Measurements from ENCODE around the gene SMIM17.
A peak's percentile ranks its signal among the peaks of the same experiment; 100 is the strongest.

The SMIM17 gene

GRCh38 chr19:56642711-56643459 is at the start of gene SMIM17:
SMIM17 (plus strand) TSS chr19:56643159; CDS start chr19:56645668, 2,509 bp downstream.
- peaks cover 47 to 69% of the 10 kb centered on the region in 2 donors for H3K9me3 Mint-ChIP-seq
- H3K4me3 Mint-ChIP-seq = no peak within 1 kb of the TSS
- DNase-seq = no peak

GRCh38 chr19:56594446-56594782 is 48.5 kb upstream of the SMIM17 start:
- Mint-ChIP-seq H3K9me3 (peaks cover 42 to 62% of the 10 kb centered on the region in 2 donors), H3K4me1 (peaks cover 23% of the 10 kb centered on the region), H3K4me3 (peak overlapping the region; percentile 93 to 96), H3K27me3 (no peaks in the 10 kb centered on the region), H3K27ac (peak overlapping the region; percentile 84 to 91)
- no peak for ATAC-seq
- DNase-seq = no peak

More at GRCh38 chr19:56642711-56643459, at the start of gene SMIM17:
- ATAC-seq = no peak
- no peaks in the 10 kb centered on the region for H3K4me1 Mint-ChIP-seq
- no peak within 1 kb of the TSS for H3K27ac Mint-ChIP-seq
- H3K27me3 Mint-ChIP-seq = peaks cover 11% of the 10 kb centered on the region

DNA sequence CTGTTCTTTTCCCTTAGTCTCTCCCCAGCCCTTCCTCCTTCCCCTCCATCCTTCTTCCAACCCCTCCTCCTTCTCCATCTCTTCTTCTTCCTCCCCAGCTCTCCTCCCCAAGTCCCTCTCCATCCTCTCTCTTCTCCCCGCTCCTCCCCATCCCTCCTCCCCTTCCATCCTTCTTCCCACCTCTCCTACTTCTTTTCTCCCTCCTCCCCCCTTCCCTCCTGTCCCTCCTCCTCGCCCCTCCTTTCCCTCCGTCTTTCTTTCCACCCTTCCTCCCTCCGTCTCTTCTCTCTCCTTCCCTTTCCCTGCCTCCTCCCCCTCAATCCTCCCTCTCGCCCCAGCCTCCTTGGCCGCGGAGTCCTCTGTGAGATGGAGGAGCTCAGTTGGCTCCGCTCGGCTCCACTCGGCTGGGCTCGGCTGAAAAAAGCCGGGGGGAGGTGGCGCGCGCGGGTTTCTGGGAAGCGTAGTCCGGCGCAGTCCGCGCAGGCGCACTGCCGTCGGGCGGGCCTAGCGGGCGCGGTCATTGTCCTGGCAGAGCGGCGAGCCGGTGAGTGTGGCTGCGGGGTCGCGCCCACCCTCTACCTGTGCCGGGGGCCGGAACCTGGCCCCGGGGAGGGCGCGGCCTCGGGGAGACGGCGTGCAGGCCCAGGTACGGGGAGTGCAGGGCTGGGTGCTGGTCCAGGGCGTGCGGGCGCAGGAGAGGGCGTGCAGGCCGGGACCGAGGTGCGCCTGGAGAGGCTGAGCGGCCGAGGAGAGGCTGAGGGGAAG is 48.0 kb upstream of the SMIM17 start, which contains the start of gene ZNF71:
Gene ZNF71, plus strand, starts transcription at position 520 of the 765 bp plus-strand sequence. CDS start 6,257 bp downstream, outside the sequence.
- DNase-seq = peak; percentile 90
- Mint-ChIP-seq H3K4me1 (peaks cover 23% of the 10 kb centered on the region), H3K27me3 (no peaks in the 10 kb centered on the region), H3K4me3 (peak within 1 kb of the TSS; percentile 93 to 96), H3K27ac (peak within 1 kb of the TSS; percentile 84 to 92), H3K9me3 (peaks cover 42 to 56% of the 10 kb centered on the region in 2 donors)
- peak; percentile 96 for ATAC-seq

DNA sequence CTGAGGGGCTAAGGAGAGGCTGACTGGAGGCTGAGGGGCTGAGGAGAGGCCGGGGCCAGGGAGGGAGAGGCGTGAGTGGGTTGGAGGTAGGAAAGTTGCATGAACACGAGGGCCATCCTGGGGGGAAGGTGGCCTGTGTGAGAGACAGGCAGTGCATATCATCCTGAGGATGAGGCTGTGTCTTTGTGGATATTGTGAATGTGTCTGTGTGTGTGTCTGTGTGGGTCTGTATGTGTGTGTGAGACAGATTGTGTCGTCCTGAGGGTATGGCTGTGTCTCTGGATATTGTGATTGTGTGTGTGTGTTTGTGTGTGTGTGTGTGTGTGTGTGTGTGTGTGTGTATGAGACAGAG is 47.4 kb upstream of the SMIM17 start:
- ATAC-seq (peak; percentile 64), DNase-seq (no peak)
- H3K27ac Mint-ChIP-seq = peak overlapping the region; percentile 84 to 92
- H3K27me3 Mint-ChIP-seq = no peaks in the 10 kb centered on the region
- H3K4me1 Mint-ChIP-seq = peaks cover 23% of the 10 kb centered on the region
- H3K4me3 Mint-ChIP-seq = peak overlapping the region; percentile 93 to 96
- H3K9me3 Mint-ChIP-seq = peaks cover 39 to 52% of the 10 kb centered on the region in 2 donors

DNA sequence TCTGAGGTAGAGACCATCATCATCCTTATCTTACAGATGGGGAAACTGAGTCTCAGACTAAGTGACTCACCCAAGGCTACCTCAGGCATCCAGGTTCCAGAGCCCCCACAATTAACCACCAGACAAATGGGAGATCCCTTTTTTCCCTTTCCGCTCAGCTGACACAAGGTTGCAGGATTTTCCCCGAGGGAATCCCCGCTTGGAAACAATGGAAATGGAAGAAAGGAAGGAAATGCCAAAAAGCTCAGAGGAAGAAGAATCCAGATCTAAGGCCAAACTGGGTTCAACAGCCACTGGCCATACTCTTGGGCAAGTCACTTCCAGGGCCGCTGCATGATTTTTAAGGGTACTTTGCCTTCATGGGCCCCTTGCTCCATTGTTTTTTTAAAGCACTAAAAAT is 46.3 kb upstream of the SMIM17 start:
- H3K4me3 Mint-ChIP-seq = no peak overlapping the region
- H3K9me3 Mint-ChIP-seq = peaks cover 38 to 54% of the 10 kb centered on the region in 2 donors
- no peak overlapping the region for H3K27ac Mint-ChIP-seq
- DNase-seq (no peak), ATAC-seq (no peak)
- peaks cover 23% of the 10 kb centered on the region for H3K4me1 Mint-ChIP-seq
- no peaks in the 10 kb centered on the region for H3K27me3 Mint-ChIP-seq

DNA sequence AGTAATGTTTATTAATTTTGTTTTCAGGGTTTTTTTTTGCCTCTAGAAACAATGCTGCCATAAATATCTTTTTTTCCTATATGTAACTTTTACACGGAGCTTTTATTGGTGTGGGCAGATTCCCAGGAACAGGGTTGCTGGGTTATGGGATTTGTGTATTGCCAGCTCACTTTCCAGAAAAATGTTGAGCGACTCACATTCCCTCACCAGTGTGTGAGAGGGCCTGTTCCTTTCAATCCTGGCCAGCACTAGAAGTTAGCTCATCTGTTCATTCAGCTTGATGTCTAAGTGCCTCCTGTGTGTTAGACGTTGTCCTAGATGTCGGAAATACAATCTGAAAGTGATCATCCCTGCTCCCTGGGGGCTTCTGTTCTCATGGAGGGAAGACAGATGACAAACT is 45.3 kb upstream of the SMIM17 start:
- Mint-ChIP-seq H3K27me3 (no peaks in the 10 kb centered on the region), H3K4me1 (peaks cover 23% of the 10 kb centered on the region), H3K9me3 (peaks cover 35 to 53% of the 10 kb centered on the region in 2 donors), H3K27ac (peak overlapping the region in 1 of 2 donors; percentile 35), H3K4me3 (no peak overlapping the region)
- ATAC-seq (no peak), DNase-seq (no peak)

DNA sequence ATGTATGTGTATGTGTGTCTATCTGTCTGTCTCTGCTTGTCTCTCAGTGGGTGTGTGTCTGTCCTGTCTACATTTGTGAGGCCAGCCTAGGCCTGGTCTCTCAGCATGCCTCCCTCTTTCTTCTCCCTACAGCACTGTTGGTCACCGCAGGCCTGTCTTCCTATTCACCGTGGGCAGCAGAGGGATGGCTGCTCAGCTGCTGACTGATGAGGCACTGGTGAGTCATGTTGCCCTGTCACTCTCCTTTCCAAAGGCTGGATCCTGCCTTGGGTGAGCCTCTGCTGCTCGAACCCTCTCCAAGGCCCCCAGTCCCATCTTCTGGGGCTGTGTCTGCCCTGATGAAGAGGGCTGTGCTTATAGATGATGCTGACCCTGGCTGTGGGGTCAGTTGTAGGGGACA is 41.6 kb upstream of the SMIM17 start:
- H3K4me3 Mint-ChIP-seq = no peak overlapping the region
- no peak for DNase-seq
- H3K4me1 Mint-ChIP-seq = peaks cover 2% of the 10 kb centered on the region
- no peak overlapping the region for H3K27ac Mint-ChIP-seq
- H3K9me3 Mint-ChIP-seq = peaks cover 25 to 52% of the 10 kb centered on the region in 2 donors
- no peak for ATAC-seq
- H3K27me3 Mint-ChIP-seq = no peaks in the 10 kb centered on the region

- no peak for DNase-seq
- peaks cover 29 to 55% of the 10 kb centered on the region in 2 donors for H3K9me3 Mint-ChIP-seq
- no peaks in the 10 kb centered on the region for H3K27me3 Mint-ChIP-seq
- no peaks in the 10 kb centered on the region for H3K4me1 Mint-ChIP-seq
- H3K27ac Mint-ChIP-seq = no peak overlapping the region
- H3K4me3 Mint-ChIP-seq = no peak overlapping the region
- ATAC-seq = no peak
Measured at GRCh38 chr19:56603829-56604228, 39.1 kb upstream of the SMIM17 start.

- Mint-ChIP-seq H3K27ac (no peak overlapping the region), H3K4me3 (no peak overlapping the region), H3K9me3 (peaks cover 43 to 57% of the 10 kb centered on the region in 2 donors), H3K4me1 (no peaks in the 10 kb centered on the region), H3K27me3 (no peaks in the 10 kb centered on the region)
- ATAC-seq (no peak), DNase-seq (no peak)
Measured at GRCh38 chr19:56608274-56608964, 34.5 kb upstream of the SMIM17 start.

GRCh38 chr19:56611288-56611687 is 31.7 kb upstream of the SMIM17 start:
- no peak overlapping the region for H3K4me3 Mint-ChIP-seq
- no peaks in the 10 kb centered on the region for H3K27me3 Mint-ChIP-seq
- H3K4me1 Mint-ChIP-seq = no peaks in the 10 kb centered on the region
- no peak overlapping the region for H3K27ac Mint-ChIP-seq
- H3K9me3 Mint-ChIP-seq = peaks cover 60 to 78% of the 10 kb centered on the region in 2 donors
- ATAC-seq (no peak), DNase-seq (no peak)

DNA sequence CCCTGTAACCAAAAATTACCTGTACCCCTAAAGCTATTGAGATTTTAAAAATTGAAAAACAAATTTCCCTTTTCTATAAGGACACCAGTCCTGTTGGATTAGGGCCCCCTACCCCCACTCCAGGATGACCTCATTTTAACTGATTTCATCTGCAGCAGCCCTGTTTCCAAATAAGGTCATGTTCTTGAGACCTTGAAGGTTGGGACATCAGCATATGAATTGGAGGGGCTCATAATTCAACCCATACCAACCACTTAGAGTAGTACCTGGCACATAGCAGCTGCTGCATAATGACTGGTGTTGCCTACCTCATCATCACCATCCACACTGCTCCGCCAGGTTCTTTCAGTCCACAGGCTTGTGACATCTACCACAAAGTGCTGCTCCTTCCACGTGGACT is 30.2 kb upstream of the SMIM17 start:
- H3K27ac Mint-ChIP-seq = no peak overlapping the region
- H3K4me3 Mint-ChIP-seq = no peak overlapping the region
- H3K9me3 Mint-ChIP-seq = peaks cover 63 to 85% of the 10 kb centered on the region in 2 donors
- no peak for DNase-seq
- H3K4me1 Mint-ChIP-seq = no peaks in the 10 kb centered on the region
- no peak for ATAC-seq
- H3K27me3 Mint-ChIP-seq = no peaks in the 10 kb centered on the region

DNA sequence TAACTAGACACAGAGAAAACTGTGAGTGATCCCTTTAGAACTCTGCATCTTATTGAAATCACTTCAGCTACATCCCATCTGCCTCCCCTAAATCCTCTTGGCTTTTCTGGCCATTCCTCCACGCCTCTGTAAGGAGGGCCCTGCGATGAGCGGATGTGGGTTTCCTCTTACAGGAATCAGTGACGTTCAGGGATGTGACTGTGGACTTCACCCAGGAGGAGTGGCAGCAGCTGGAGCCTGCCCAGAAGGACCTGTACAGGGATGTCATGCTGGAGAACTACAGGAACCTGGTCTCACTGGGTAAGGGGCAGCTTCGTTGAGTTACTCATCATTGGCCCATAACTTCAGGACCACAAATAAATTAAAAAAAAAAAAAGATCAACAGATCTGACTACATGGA is 29.3 kb upstream of the SMIM17 start:
- ATAC-seq (no peak), DNase-seq (no peak)
- Mint-ChIP-seq H3K4me1 (no peaks in the 10 kb centered on the region), H3K27me3 (no peaks in the 10 kb centered on the region), H3K4me3 (no peak overlapping the region), H3K9me3 (peaks cover 60 to 85% of the 10 kb centered on the region in 2 donors), H3K27ac (no peak overlapping the region)

- Mint-ChIP-seq H3K4me1 (no peaks in the 10 kb centered on the region), H3K4me3 (no peak overlapping the region), H3K9me3 (peaks cover 46 to 84% of the 10 kb centered on the region in 2 donors), H3K27ac (no peak overlapping the region), H3K27me3 (no peaks in the 10 kb centered on the region)
- DNase-seq = no peak
- no peak for ATAC-seq
Measured at GRCh38 chr19:56617531-56617930, 25.4 kb upstream of the SMIM17 start.

GRCh38 chr19:56619121-56619520 is 23.8 kb upstream of the SMIM17 start:
- DNase-seq = no peak
- Mint-ChIP-seq H3K4me1 (no peaks in the 10 kb centered on the region), H3K27ac (no peak overlapping the region), H3K27me3 (no peaks in the 10 kb centered on the region), H3K9me3 (peaks cover 38 to 82% of the 10 kb centered on the region in 2 donors), H3K4me3 (no peak overlapping the region)
- ATAC-seq = no peak

- no peak for DNase-seq
- Mint-ChIP-seq H3K4me1 (no peaks in the 10 kb centered on the region), H3K27me3 (no peaks in the 10 kb centered on the region), H3K27ac (no peak overlapping the region), H3K4me3 (no peak overlapping the region), H3K9me3 (peaks cover 32 to 79% of the 10 kb centered on the region in 2 donors)
- no peak for ATAC-seq
Measured at GRCh38 chr19:56622374-56622773, 20.6 kb upstream of the SMIM17 start.

DNA sequence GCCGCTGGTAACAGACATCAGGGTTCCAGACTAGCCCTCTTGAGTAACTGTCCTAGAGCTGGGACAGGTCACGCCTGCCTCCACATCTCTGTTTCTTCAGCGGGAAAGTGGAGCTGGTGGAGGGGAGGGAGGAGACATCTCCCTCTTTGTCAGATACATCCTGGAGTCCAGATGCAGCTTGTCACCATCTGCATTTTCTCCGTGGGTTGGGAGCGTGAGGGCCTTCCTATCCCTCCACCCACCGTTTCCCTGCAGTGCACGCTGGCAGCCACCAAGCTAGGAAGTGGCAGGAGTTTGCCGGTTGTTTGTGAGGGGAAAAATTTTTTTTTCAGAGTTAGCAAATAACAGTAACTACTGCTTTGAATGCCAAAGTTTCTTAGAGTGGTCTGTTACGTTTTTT is 20.0 kb upstream of the SMIM17 start:
- ATAC-seq = no peak
- Mint-ChIP-seq H3K27me3 (no peaks in the 10 kb centered on the region), H3K9me3 (peaks cover 37 to 79% of the 10 kb centered on the region in 2 donors), H3K27ac (no peak overlapping the region), H3K4me3 (no peak overlapping the region), H3K4me1 (no peaks in the 10 kb centered on the region)
- no peak for DNase-seq

Data from stimulated activated naive CD8-positive, alpha-beta T cell treated with anti-CD3 and anti-CD28 coated beads, Interleukin-15, amount 100 ng/mL, for 72 hours (primary cell).